GM10266 (cell line): ENCODE results near the gene ARMC3.

Experiments
- DNase-seq: peaks from one replicate; pipeline ENCODE4 v3.0.0; 2012; ENCODE audit errors: extremely low spot score
- TF ChIP-seq, protein P1 (sequence below): IDR thresholded peaks from 2 replicates; pipeline ENCODE4 v1.5.1; 2012; ENCODE audit warnings: mild to moderate bottlenecking, low read depth; ENCODE audit not compliant: control insufficient read depth, insufficient read depth; ENCODE audit errors: missing control alignments

Gene ARMC3

GRCh38 chr10:22927661-22928403 lies at the start of gene ARMC3:
ARMC3 (plus strand) TSS chr10:22928053; CDS start chr10:22931997, 3,944 bp downstream.
- TF ChIP-seq, protein P1, sequence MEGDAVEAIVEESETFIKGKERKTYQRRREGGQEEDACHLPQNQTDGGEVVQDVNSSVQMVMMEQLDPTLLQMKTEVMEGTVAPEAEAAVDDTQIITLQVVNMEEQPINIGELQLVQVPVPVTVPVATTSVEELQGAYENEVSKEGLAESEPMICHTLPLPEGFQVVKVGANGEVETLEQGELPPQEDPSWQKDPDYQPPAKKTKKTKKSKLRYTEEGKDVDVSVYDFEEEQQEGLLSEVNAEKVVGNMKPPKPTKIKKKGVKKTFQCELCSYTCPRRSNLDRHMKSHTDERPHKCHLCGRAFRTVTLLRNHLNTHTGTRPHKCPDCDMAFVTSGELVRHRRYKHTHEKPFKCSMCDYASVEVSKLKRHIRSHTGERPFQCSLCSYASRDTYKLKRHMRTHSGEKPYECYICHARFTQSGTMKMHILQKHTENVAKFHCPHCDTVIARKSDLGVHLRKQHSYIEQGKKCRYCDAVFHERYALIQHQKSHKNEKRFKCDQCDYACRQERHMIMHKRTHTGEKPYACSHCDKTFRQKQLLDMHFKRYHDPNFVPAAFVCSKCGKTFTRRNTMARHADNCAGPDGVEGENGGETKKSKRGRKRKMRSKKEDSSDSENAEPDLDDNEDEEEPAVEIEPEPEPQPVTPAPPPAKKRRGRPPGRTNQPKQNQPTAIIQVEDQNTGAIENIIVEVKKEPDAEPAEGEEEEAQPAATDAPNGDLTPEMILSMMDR: no peak
- peak; percentile 41 for DNase-seq

DNA sequence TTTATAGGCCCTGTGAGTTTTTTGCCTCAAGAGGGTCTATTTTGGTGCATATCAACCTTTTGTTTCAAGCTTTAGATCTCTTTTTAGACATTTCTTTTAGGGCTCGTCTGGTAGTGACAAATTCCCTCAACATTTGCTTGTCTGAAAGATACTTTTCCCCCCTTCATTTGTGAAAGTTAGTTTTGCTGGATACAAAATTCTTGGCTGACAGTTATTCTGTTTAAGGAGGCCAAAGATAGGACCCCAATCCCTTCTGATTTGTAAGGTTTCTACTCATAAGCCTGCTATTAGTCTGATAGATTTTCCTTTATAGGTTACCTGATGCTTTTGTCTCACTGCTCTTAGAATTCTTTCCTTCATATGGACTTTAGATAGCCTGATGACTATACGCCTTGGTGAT lies 36.1 kb upstream of the ARMC3 start:
- TF ChIP-seq, protein P1: no peak
- DNase-seq: no peak

GRCh38 chr10:22893781-22894180 lies 34.1 kb upstream of the ARMC3 start:
- no peak for DNase-seq
- TF ChIP-seq, protein P1: no peak

DNA sequence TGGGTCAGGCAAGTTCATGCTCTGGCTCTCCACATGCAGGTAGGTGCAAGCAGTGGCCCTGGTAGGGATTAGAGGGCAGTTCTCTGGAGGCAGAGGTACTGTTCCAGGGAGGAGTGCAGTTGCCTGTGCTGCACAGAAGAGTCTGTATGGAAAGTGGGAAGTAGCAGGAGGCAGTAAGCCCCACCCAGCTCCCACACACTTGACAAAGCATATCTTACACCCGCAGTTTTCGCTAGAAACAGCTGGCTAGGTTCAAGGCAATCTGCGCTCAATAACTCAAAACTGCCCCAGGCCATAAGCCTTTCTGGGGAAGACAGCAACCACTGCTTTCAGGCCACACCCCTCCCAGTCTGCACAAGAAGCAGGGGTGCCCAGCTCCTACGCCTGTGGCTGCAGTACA lies 33.1 kb upstream of the ARMC3 start:
- TF ChIP-seq, protein P1: no peak
- DNase-seq: no peak

GRCh38 chr10:22895252-22895651 lies 32.6 kb upstream of the ARMC3 start:
- TF ChIP-seq, protein P1: no peak
- no peak for DNase-seq

GRCh38 chr10:22897371-22897770 lies 30.5 kb upstream of the ARMC3 start:
- no peak for DNase-seq
- TF ChIP-seq, protein P1: no peak

GRCh38 chr10:22899307-22899706 lies 28.5 kb upstream of the ARMC3 start:
- TF ChIP-seq, protein P1: no peak
- no peak for DNase-seq
